ENCODE measurements around the gene ERC1.
"Not testable (repeated sequence)": the region's sequence is repeated elsewhere in the genome, so short reads cannot be mapped to it uniquely, and the experiment has no call there.

Gene ERC1

GRCh38 chr12:989051-989450 lies 2.0 kb upstream of the ERC1 start:
- FAIRE-seq, result no peak

- peak; percentile 53 for FAIRE-seq
Observed at GRCh38 chr12:989751-990660, 1.0 kb upstream of the ERC1 start.

GRCh38 chr12:991350-992333 lies 619 bp downstream of the ERC1 start:
- no peak for FAIRE-seq

GRCh38 chr12:992647-993046 lies 1.6 kb downstream of the ERC1 start:
- no peak for FAIRE-seq

- no peak for FAIRE-seq
Observed at GRCh38 chr12:996881-997280, 5.9 kb downstream of the ERC1 start.

- FAIRE-seq, result no peak
Observed at GRCh38 chr12:997505-997904, 6.5 kb downstream of the ERC1 start.

- FAIRE-seq, result no peak
Observed at GRCh38 chr12:998020-998874, 7.2 kb downstream of the ERC1 start.

- not testable (repeated sequence) for FAIRE-seq
Observed at GRCh38 chr12:999736-1000135, 8.7 kb downstream of the ERC1 start.

- FAIRE-seq, result no peak
Observed at GRCh38 chr12:1001507-1001906, 10.5 kb downstream of the ERC1 start.

GRCh38 chr12:1003600-1004271 lies 12.7 kb downstream of the ERC1 start:
- no peak for FAIRE-seq

GRCh38 chr12:1006255-1006654 lies 15.2 kb downstream of the ERC1 start:
- no peak for FAIRE-seq

GRCh38 chr12:1007276-1007675 lies 16.3 kb downstream of the ERC1 start:
- FAIRE-seq, result no peak

GRCh38 chr12:1007994-1008393 lies 17.0 kb downstream of the ERC1 start:
- no peak for FAIRE-seq

- FAIRE-seq, result no peak
Observed at GRCh38 chr12:1011091-1011490, 20.1 kb downstream of the ERC1 start.

GRCh38 chr12:1013618-1014489 lies 22.8 kb downstream of the ERC1 start:
- FAIRE-seq, result peak; percentile 51

- no peak for FAIRE-seq
Observed at GRCh38 chr12:1019283-1019682, 28.3 kb downstream of the ERC1 start.

- no peak for FAIRE-seq
Observed at GRCh38 chr12:1020389-1020788, 29.4 kb downstream of the ERC1 start.

- no peak for FAIRE-seq
Observed at GRCh38 chr12:1022032-1022970, 31.3 kb downstream of the ERC1 start.

- FAIRE-seq, result no peak
Observed at GRCh38 chr12:1030779-1031178, 39.8 kb downstream of the ERC1 start.

- no peak for FAIRE-seq
Observed at GRCh38 chr12:1034243-1034642, 43.2 kb downstream of the ERC1 start.

Measured in islet of Langerhans (tissue), 1 donor.